GM12878 (cell line): ENCODE results near the gene VAV2. TPM values are rescaled to one million over a fixed set of nuclear protein-coding genes. Genes with fewer than 3 reads are reported as not detected.

Experiments
- ATAC-seq: fragments of 200-7000 bp; cut with Tn5 transposase; 3 replicates; pipeline ENCODE4 v1.9.1; 2020; ENCODE audit warnings: mild to moderate bottlenecking, moderate library complexity
- BruUV-seq: library from RNA; stranded (reverse); fragments of 400-500 nt; replicated peaks from 2 replicates; lab custom pipeline; 2021; lab: Mats Ljungman, UMichigan
- CTCF ChIA-PET: fragments of 300-600 bp; sonication (Branson Sonifier 250); formaldehyde crosslinking; extraction: SDS; loops from one replicate; lab custom pipeline; 2021; ENCODE audit warnings: inconsistent platforms; lab: Yijun Ruan, JAX
- POLR2A ChIA-PET: fragments of 350-600 bp; formaldehyde crosslinking; extraction: SDS; loops from one replicate; lab custom pipeline; 2021; ENCODE audit warnings: inconsistent platforms; lab: Charles Lee
- RAD21 ChIA-PET: fragments of 300-600 bp; sonication (Branson Sonifier 250); formaldehyde crosslinking; loops from one replicate; lab custom pipeline; 2023; ENCODE audit warnings: antibody characterized with exemption; ENCODE audit not compliant: unreplicated experiment; lab: Charles Lee
- SMC1A ChIA-PET: fragments of 300-600 bp; sonication (Branson Sonifier 250); formaldehyde crosslinking; loops from one replicate; lab custom pipeline; 2023; ENCODE audit not compliant: unreplicated experiment, uncharacterized antibody; lab: Charles Lee
- DNase-seq: peaks from one replicate; pipeline ENCODE4 v3.0.0-alpha.2; 2011; ENCODE audit warnings: low read depth, low spot score
- FAIRE-seq: peaks from 3 replicates; lab custom pipeline; 2011; peaks lifted over from hg19 to GRCh38; lab: Jason Lieb, UNC
- H2AFZ ChIP-seq: 2 replicates; pipeline ENCODE4 v1.6.0; 2011; ENCODE audit warnings: low read depth, low read length, control low read depth; ENCODE audit not compliant: control insufficient read depth
- H3K27ac ChIP-seq: 2 replicates; pipeline ENCODE4 v1.5.1; 2011; ENCODE audit warnings: control low read depth; ENCODE audit not compliant: control insufficient read depth, insufficient read depth
- H3K27me3 ChIP-seq, 2 experiments: replicated peaks in 1 of 2; 2 replicates each; pipeline versions ENCODE4 v1.6.0 to v1.6.1; 2011; ENCODE audit warnings: low read length in 1 of 2; ENCODE audit not compliant: control insufficient read depth in 2 of 2, insufficient read depth in 2 of 2
- H3K36me3 ChIP-seq, 2 experiments: 2 replicates each; pipeline ENCODE4 v1.5.1; 2011; ENCODE audit warnings: low read length in 1 of 2; ENCODE audit not compliant: control insufficient read depth in 2 of 2, insufficient read depth in 2 of 2
- H3K4me1 ChIP-seq: 2 replicates; pipeline ENCODE4 v1.6.1; 2011; ENCODE audit warnings: mild to moderate bottlenecking, low read length, moderate library complexity, mixed read lengths; ENCODE audit not compliant: control insufficient read depth, insufficient read depth
- H3K4me2 ChIP-seq: 2 replicates; pipeline ENCODE4 v1.6.0; 2011; ENCODE audit warnings: control low read depth; ENCODE audit not compliant: control insufficient read depth, insufficient read depth
- H3K4me3 ChIP-seq: fragments of 200-600 bp; sonication (generic); 2 replicates; pipeline ENCODE4 v1.5.1; 2016
- H3K79me2 ChIP-seq: 2 replicates; pipeline ENCODE4 v1.6.0; 2011; ENCODE audit warnings: low read length; ENCODE audit not compliant: control insufficient read depth, insufficient read depth
- H3K9ac ChIP-seq: 2 replicates; pipeline ENCODE4 v1.8.0; 2011; ENCODE audit warnings: low read length, control low read depth, mixed read lengths; ENCODE audit not compliant: control insufficient read depth, insufficient read depth
- H3K9me3 ChIP-seq: replicated peaks from 3 replicates; pipeline ENCODE4 v1.5.1; 2011; ENCODE audit warnings: mild to moderate bottlenecking, low read length; ENCODE audit not compliant: control insufficient read depth, insufficient read depth
- H4K20me1 ChIP-seq: 2 replicates; pipeline ENCODE4 v1.6.0; 2011; ENCODE audit not compliant: control insufficient read depth, insufficient read depth
- ASH2L ChIP-seq: fragments of 300-600, 200-600 bp; sonication (generic); IDR thresholded peaks from 2 replicates; pipeline ENCODE4 v1.6.1; 2017; ENCODE audit warnings: low read depth, mild to moderate bottlenecking, borderline replicate concordance
- ATF3 ChIP-seq: IDR thresholded peaks from 2 replicates; pipeline ENCODE4 v1.6.1; 2011; ENCODE audit warnings: low read depth, mild to moderate bottlenecking, low read length, moderate library complexity, borderline replicate concordance; ENCODE audit errors: extremely low read depth
- BMI1 ChIP-seq: fragments of 450-650 bp; IDR thresholded peaks from 2 replicates; pipeline ENCODE4 v1.6.1; 2016; ENCODE audit warnings: mild to moderate bottlenecking, moderate library complexity, borderline replicate concordance
- CBX5 ChIP-seq: sonication (generic); IDR thresholded peaks from 2 replicates; pipeline ENCODE4 v1.6.1; 2016; ENCODE audit warnings: low read depth, moderate library complexity, mild to moderate bottlenecking, inconsistent platforms
- CHD4 ChIP-seq: fragments of 200-600 bp; sonication (generic); IDR thresholded peaks from 2 replicates; pipeline ENCODE4 v1.6.1; 2016; ENCODE audit warnings: mild to moderate bottlenecking
- FOXM1 ChIP-seq: IDR thresholded peaks from 2 replicates; pipeline ENCODE4 v1.6.1; 2012; ENCODE audit warnings: low read depth, mild to moderate bottlenecking, inconsistent platforms, low read length, moderate library complexity
- IKZF1 ChIP-seq: fragments of 450-650 bp; conservative IDR thresholded peaks from 2 replicates; pipeline ENCODE4 v1.6.1; 2017; ENCODE audit warnings: antibody characterized with exemption, mild to moderate bottlenecking
- MAX ChIP-seq: IDR thresholded peaks from 2 replicates; pipeline ENCODE4 v1.6.1; 2012; ENCODE audit warnings: low read depth, low read length, improper control_type of control experiment
- NR2C1 ChIP-seq: fragments of 450-650 bp; IDR thresholded peaks from 2 replicates; pipeline ENCODE4 v1.6.1; 2017; ENCODE audit warnings: antibody characterized with exemption, mild to moderate bottlenecking, moderate library complexity
- NR2F1 ChIP-seq: fragments of 450-650 bp; conservative IDR thresholded peaks from 2 replicates; pipeline ENCODE4 v1.6.1; 2017; ENCODE audit warnings: mild to moderate bottlenecking
- POLR2AphosphoS5 ChIP-seq: IDR thresholded peaks from 2 replicates; pipeline ENCODE4 v1.6.1; 2011; ENCODE audit warnings: mild to moderate bottlenecking, low read length, inconsistent platforms
- TCF12 ChIP-seq: IDR thresholded peaks from 2 replicates; pipeline ENCODE4 v1.6.1; 2011; ENCODE audit warnings: low read depth, mild to moderate bottlenecking, low read length
- TCF3 ChIP-seq: IDR thresholded peaks from 2 replicates; pipeline ENCODE4 v1.6.1; 2012; ENCODE audit warnings: low read depth, mild to moderate bottlenecking, low read length, borderline replicate concordance; ENCODE audit not compliant: insufficient read depth
- YY1 ChIP-seq: IDR thresholded peaks from 2 replicates; pipeline ENCODE4 v1.6.1; 2011; ENCODE audit warnings: low read depth, mild to moderate bottlenecking, low read length
- ZBTB11 ChIP-seq: fragments of 450-650 bp; formaldehyde crosslinking; IDR thresholded peaks from 2 replicates; pipeline ENCODE4 v1.5.0; 2022; ENCODE audit warnings: mild to moderate bottlenecking, missing genetic modification characterization
- ZNF274 ChIP-seq: IDR thresholded peaks from one replicate; pipeline ENCODE4 v1.8.0; 2011; ENCODE audit not compliant: insufficient read length, insufficient read depth
- WGBS: methylation state at CpG from one replicate; pipeline ENCODE4 v1.1.6; 2016; ENCODE audit warnings: low lambda C conversion rate; ENCODE audit not compliant: insufficient replicate concordance, insufficient coverage; ENCODE audit errors: missing lambda C conversion rate; 5-methylcytosine and 5-hydroxymethylcytosine counted together
- in situ Hi-C: fragments of 300-500 bp; cut with MboI; formaldehyde crosslinking; loops from 9 replicates; pipeline ENCODE4 v1.14.3; 2018; ENCODE audit warnings: mixed read lengths
- intact Hi-C: fragments of 100-400 bp; cut with micrococcal nuclease; formaldehyde crosslinking; loops from one replicate; pipeline ENCODE4 v1.14.2; 2022; ENCODE audit not compliant: unreplicated experiment
- polyA plus RNA-seq, 11 experiments: library from polyadenylated mRNA; depleted of rRNA in 4 of 11; unstranded in 6 of 11; stranded (reverse) in 5 of 11; fragments of >200 nt; fragmentation: Nextera tagmentation in 4 of 11; fragmentation: Illumina TruSeq in 1 of 11; extraction: Ambion mirVana in 4 of 11; extraction: Trizol in 1 of 11; gene quantifications; 1 replicate in 1 of 11; 2 replicates in 10 of 11; pipeline versions ENCODE4 v1.2.1 to v1.2.3, GENCODE V29; 2011 to 2016; ENCODE audit warnings: inconsistent platforms in 2 of 11, missing spikeins in 2 of 11, low read depth in 1 of 11
- total RNA-seq, 4 experiments: library from RNA; depleted of rRNA in 3 of 4; stranded (reverse); fragments of >200 nt in 3 of 4; fragmentation: Illumina TruSeq in 1 of 4; extraction: Trizol in 1 of 4; gene quantifications; 2 replicates each; pipeline versions ENCODE4 v1.2.1 to v1.2.3, GENCODE V29; 2013 to 2021

VAV2 gene
- total and polyA plus RNA-seq, 10 of the 15 experiments (the other 5 are each of a cell fraction or from before 2014, with no cell fraction given), result 0.13 to 43.9 (median 16.9) TPM

GRCh38 chr9:133754187-133754586 is 237.9 kb downstream of the VAV2 start (continued):
- TF ChIP-seq YY1 (no peak), IKZF1 (no peak), POLR2AphosphoS5 (no peak), ZNF274 (no peak)
- TF ChIP-seq, all 136 proteins: peak for 0

- no peaks in the 10 kb centered on the region for H3K79me2 ChIP-seq
- no peaks in the 10 kb centered on the region for H4K20me1 ChIP-seq
- ChIA-PET POLR2A (no interaction called here), RAD21 (no interaction called here), SMC1A (no interaction called here), CTCF (interaction anchor here (2.6 kb wide), 1 partner anchor 10 kb away, joined by 12 read pairs; no protein-coding TSS in a partner anchor)
- BruUV-seq, result no TSS peak
- H3K9me3 ChIP-seq, result no peaks in the 10 kb centered on the region
- no peak overlapping the region for H3K4me2 ChIP-seq
- no peaks in the 10 kb centered on the region for H3K4me1 ChIP-seq
- H3K36me3 ChIP-seq, result no peaks in the 10 kb centered on the region
- DNase-seq (no peak), ATAC-seq (no peak), FAIRE-seq (no peak)
- no peak overlapping the region for H2AFZ ChIP-seq
- 52% methylated on average over 9 of the region's 9 CpGs for WGBS
- H3K27me3 ChIP-seq, result no peaks in the 10 kb centered on the region
- intact Hi-C loops (no loop called here), in situ Hi-C loops (no loop called here)
- H3K4me3 ChIP-seq, result no peak overlapping the region
- H3K27ac ChIP-seq, result no peak overlapping the region
- no peak overlapping the region for H3K9ac ChIP-seq
- TF ChIP-seq BMI1, result no peak
- TF ChIP-seq TCF12, result no peak
- TF ChIP-seq NR2F1, result no peak
- TF ChIP-seq ATF3, result no peak
- no peak for TF ChIP-seq NR2C1
- no peak for TF ChIP-seq ASH2L
- TF ChIP-seq CBX5, result no peak
- no peak for TF ChIP-seq MAX
- TF ChIP-seq CHD4, result no peak
- TF ChIP-seq ZBTB11 (CRISPR knock-in tag), result no peak
- no peak for TF ChIP-seq FOXM1
- TF ChIP-seq TCF3, result no peak
These were observed 239.2 kb downstream of the VAV2 start for GRCh38 chr9:133752739-133753446.
